IPS-NIHi7 (cell line): ENCODE measurements around the gene SOX21.

Source experiments
- DNase-seq: peaks from one replicate; pipeline ENCODE4 v3.0.0; 2012; ENCODE audit warnings: mixed read lengths; ENCODE audit errors: extremely low spot score

Gene SOX21

DNA sequence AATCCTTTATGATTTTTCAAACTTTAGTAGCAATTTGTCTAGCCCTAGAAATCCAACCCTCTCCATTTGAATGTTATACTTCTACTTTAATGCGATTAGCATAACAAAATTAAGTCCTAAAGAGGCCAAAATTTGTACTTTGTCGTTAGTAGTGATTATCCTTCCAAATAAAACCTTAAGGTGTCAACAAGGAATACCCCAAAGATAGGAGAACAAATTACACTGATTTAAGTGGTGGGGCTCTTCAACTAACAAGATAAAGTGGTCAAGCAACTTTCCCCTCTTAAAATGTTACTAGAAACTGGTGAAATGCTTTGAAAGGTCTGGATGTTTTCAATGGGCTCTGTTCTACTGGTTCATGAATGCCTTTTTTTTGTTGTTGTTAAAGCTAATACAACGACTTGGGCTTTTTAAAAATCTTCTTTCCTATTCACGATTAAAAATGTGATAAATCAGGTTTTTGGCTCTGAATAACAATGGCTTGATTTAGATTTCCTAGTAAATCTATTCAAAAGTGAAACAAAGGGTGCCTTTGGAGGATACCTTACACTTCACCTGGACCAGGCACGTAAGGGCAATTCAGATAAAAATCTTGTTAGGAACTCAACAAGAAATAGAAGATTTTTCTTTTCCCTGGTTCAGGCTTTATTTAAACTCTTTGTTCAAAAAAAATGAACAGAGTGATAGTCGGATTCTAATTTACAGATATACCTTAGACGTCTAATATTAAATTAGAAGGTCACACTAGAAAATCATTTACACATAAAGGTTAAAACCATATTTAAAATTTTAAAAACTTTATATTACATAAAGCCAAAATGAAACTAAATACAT lies 3.1 kb downstream of the SOX21 start:
- no peak for DNase-seq

- DNase-seq = peak; percentile 63
Measured at GRCh38 chr13:94708031-94708859, 4.1 kb downstream of the SOX21 start.

GRCh38 chr13:94707400-94708021 lies 4.8 kb downstream of the SOX21 start:
- peak; percentile 70 for DNase-seq

DNA sequence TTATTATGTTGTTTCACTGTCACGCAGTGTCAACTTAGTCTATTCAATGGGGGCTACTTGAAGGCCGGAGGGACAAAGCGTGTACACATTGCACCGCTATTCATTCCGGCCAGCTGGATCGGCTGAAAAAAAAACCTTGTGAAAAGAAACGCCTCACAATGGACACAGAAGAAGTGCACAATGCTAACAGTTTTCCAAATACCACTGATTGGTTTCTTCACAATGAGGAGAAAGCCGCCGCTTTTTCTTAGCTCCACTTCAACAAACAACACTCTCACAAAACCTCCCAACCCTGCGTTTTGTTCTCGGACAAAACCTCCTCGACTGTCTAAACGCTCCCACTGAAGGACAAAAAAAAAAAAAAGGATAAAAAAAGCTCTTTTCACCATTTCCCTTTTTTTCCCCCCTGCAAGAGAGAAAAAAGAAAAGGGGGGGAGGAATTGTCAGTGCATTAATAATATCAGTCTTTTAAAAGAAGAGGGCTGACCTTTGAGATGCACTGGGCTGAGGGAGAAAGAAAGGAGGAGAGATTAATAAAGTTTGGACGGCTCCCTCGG lies 5.4 kb downstream of the SOX21 start:
- no peak for DNase-seq

DNA sequence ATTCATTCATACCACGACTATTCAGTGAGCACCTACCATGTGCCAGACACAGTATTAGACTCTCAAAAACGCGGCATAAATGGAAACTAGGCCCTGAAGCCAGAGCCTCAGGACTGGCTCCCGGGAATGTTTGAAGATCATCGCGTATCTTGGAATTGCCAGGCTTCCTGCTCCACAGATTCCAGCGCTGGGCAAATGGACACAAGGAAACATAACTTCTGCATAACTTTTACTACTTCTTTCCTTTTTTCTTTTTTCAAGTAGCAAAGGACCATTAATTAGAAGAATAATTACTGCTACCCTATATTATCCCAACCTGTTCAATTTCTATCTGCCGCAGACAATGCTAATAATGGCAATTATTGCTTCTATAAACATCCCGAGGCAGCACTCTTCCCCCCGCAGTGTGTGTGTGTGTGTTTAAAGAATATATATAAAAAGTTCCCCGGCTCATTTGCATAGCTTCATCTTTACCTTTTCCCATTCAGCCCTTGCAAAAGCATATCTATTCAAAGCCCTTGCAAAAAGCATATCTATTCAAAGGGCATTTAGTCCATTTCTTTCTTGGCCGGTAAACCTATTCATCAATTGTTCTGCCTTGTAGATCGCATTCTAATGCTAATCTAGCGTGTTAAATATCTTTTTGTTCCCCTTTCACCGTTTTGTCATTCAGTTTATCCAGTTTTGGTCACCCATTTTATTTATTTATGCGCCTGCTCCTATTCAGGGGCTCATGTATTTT lies 6.1 kb downstream of the SOX21 start:
- no peak for DNase-seq

GRCh38 chr13:94705081-94706030 lies 7.0 kb downstream of the SOX21 start:
- no peak for DNase-seq

DNA sequence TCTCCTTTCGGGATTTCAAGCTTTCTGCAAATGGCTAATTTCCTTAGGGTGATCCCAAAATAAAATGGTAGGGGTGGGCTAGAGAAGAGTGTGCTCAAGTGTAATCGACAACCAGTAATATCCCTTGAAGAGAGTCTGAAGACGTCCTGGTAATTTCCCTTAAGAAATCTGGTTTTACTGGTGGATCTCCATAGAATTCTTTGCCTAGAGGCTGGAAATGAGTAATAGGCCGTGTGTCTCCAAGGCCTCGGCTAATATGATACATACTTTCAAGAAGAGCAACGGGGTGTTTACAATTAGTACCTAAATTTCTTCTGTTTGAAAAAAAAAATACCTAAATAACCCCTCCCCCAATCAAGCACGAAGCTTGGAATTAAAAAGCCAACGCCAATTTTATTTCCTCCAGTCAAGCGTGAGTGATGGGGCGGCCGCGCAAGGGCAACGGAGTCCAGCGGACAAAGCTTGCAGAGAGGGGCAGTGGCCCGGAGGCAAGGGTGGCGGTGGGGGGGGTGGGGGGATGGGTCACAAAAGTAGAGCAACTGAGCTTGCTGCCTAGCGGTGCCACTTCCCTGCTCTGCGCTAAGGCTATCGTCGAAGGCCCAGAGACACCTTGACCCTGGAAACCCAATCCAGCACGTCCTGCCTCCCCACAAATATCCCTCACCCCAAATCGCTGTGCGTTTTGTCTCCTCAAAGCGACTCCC lies 7.8 kb downstream of the SOX21 start:
- no peak for DNase-seq

- no peak for DNase-seq
Measured at GRCh38 chr13:94703721-94704314, 8.5 kb downstream of the SOX21 start.

- DNase-seq = no peak
Measured at GRCh38 chr13:94703271-94703670, 9.1 kb downstream of the SOX21 start.

- no peak for DNase-seq
Measured at GRCh38 chr13:94702181-94703041, 9.9 kb downstream of the SOX21 start.

DNA sequence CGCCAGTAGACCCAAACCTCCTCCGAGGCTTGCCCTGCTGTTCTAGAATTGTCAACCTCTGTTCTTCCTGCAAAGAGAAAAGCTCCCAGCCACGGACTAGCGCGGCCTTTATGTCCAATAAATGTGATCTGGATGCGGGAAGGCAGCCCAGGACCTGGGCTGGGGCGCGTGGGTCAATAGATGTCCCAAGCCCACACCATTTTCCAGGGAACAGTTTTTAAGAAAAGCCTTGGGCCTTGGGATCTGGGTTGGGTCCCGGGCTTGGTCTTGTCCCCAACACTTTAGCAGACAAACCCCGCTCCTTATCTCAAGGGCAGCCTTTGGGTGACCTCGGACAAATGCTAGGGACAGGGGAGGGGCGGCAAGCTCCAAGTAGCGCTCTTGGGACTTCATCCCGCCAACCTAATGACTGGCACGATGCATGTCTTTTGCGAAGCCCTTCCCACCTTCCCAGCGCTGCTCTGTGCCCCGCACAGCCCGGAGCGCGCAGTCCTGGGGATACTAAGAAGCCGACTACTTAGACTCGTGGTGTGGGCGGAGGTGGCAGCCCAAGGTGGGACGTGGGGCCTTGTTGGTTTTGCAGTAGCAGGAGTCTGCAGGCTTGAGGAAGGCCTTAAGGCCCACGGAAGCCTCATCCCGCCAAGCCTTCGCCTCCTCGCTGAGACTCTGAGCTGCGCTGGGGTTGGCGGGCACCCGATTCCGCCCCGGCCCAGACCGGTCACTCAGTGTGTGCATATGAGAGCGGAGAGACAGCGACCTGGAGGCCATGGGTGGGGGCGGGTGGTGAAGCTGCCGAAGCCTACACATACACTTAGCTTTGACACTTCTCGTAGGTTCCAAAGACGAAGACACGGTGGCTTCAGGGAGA lies 10.8 kb downstream of the SOX21 start:
- no peak for DNase-seq

DNA sequence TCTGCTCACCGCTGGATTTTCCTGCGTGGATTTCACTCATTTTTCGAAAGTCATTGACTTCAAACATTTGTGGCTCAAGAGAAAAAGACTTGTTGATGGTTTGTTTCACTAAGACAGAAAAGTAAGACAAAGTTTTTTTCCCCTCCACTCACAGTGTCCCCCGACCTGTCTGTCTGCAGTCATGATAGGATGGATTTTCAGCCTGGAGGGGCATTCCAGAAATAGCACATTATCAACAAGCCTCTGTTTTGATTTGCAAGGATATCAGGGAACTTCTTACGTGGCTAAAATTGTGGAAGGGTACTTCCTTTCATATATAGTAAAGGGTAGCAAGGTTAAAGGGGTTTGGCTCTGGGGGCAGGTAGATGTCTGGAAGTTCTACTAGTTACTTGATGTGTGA lies 11.8 kb downstream of the SOX21 start:
- DNase-seq = no peak

DNA sequence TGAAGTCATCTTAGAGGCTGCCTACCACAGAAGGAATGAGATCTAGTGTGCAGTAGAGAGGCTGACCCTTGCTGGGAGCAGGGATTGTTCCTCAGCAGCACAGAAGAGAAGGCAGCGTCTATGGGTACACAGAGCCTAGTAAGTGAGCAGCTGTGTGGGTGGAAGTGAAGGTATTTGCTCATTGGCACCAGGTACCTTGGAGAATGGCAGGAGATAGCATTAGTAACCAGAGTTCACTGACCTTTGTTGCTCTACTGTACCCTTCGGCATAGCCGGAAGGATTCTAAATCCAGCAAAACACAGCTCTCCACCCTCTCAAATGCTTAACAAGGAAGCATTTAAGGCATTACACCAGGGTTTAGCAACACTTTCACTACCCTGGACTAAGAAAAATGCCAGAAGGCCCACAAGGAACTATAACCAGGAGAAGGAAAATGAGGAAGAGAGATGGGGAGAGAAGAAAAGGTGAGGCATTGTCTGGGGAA lies 12.3 kb downstream of the SOX21 start:
- no peak for DNase-seq

DNA sequence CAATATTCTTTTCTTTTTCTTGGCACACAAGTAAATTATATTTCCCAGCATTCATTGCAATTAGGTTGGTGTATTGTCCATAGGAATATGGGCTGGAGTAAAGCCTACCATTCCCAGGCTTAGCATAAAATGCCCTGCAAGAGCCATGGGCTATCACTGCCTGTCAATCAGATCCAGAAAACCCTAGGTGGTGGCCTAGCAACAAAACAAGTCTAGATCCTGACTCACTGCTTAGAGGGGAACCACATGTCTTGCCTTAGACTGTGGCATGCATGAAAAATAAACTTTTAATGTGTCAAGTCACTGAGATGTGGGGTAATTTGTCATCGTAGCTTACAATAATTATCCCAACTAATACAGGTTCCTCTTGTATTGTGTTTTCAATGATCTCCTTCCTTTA lies 16.2 kb downstream of the SOX21 start:
- DNase-seq = no peak

DNA sequence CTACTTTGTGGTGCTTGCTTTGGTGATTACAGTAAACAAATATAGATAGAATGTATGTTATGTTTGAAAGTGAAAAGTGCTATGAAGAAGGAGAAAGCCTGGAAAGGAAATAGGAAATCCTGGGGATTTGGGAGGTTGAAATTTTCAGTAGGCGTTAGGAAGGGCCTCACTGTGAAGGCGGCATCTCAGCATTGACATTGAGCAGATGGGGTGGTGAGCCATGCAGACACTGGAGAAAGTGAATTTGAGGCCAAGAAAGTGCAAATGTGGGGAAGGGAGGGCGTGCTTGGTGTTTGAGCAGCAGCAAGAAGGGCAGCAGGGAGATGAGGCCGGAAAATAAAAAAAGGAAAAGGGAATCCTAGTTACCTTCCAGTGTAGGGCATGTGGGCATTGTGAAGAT lies 20.3 kb downstream of the SOX21 start:
- no peak for DNase-seq

DNA sequence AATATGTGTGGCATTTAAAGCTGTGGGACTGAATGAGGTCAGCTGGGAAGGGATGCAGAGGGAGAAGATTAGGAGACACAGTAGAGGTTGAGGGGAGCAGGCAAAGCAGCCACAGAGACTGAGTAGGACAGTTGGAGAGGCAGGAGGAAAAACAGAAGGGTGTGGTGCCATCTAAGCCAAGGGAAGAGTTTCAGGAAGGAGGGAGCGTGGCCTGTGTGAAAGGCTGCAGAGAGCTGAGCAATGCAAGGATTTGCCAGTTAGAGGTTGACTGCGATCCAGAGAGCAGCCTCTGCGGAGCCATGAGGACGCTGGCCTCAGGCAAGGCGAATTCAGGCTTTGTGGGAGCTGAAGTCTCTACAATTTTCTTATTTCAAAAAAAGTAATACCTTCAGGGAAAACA lies 28.9 kb downstream of the SOX21 start:
- DNase-seq = no peak

- no peak for DNase-seq
Measured at GRCh38 chr13:94682229-94682628, 30.1 kb downstream of the SOX21 start.
